Fibroblast of mammary gland (primary cell): Measurements from ENCODE around the gene ADAM19.

Experiments
- DNase-seq: peaks from one replicate; pipeline ENCODE4 v3.0.0-alpha.2; 2010; ENCODE audit warnings: low read depth
- H3K4me3 ChIP-seq: 2 replicates; pipeline ENCODE4 v1.5.1; 2011; ENCODE audit warnings: low read depth, mild to moderate bottlenecking, low read length, moderate library complexity; ENCODE audit not compliant: control insufficient read depth
- CTCF ChIP-seq: conservative IDR thresholded peaks from 2 replicates; pipeline ENCODE4 v1.5.1; 2011; ENCODE audit warnings: low read depth, low read length, inconsistent platforms; ENCODE audit not compliant: control insufficient read depth, insufficient read depth

Gene ADAM19

DNA sequence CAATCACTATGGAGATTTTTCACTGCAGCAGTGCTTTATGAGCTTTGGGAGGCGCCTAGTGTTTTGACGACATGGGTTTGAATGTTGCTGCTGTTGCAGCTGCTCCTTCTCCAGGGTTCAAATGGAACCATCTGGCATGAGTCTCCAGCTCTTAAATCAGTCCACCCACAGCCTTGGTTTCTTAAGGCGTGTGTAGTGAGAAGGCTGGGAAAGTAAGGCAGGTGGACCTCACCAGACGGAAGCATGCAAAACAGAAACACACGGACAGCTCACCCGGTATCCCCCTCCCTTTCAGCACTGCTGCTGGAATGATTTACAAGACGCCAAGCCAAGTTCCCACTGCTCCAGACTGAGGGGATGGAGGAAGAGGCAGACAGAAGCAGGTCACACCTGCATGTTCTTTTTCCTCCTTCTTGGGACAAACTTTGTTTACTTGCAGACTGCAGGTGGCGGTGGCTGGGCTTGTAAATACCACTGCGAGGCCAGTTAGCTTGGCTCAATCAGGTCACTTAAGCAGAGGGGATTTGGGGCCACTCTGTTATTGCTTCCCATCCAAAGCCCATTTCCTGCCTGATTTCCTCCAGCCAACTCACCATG is 47.4 kb downstream of the ADAM19 start:
- no peak for TF ChIP-seq CTCF
- peak; percentile 55 for DNase-seq

GRCh38 chr5:157524887-157525286 is 50.7 kb downstream of the ADAM19 start:
- DNase-seq, result no peak
- TF ChIP-seq CTCF, result no peak
- H3K4me3 ChIP-seq, result no peak overlapping the region

More for the DNA sequence above, 47.4 kb downstream of the ADAM19 start:
- H3K4me3 ChIP-seq, result no peak overlapping the region

DNA sequence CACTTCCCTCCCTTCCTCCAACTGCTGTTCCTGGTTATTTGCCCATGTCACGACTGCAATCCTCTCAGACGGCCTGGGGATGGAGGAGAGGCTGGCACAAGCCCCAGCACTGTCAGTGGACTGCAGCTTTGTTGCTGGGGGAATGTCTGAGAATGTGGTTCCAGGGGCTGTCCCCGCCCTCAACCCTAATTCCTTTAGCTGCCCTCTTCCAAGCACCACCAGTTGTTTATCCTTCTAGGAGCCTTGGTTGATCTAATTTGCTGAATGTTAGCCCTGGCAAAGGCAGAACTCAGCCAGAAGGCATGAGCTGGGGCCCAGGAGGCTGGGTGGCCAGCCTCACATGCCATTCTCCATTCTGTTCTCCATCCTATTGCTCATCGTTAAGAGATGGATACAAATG is 51.6 kb downstream of the ADAM19 start:
- DNase-seq, result no peak
- no peak for TF ChIP-seq CTCF
- no peak overlapping the region for H3K4me3 ChIP-seq

DNA sequence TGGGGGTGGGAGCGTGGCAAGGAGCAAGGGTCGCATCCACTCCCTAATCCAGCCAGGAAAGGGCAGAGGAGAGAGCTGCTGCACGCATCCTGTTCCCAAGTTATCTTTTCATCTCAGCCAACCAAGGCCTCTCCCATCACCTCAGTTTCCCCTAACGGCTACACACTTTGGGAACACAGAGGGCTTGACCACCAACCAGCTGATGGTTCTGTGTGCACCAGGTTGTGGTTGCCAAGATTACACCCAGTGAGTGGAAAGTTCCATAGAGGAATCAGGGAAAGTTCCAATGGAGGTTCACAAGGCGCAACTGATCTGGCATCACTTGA is 53.9 kb downstream of the ADAM19 start:
- TF ChIP-seq CTCF, result no peak
- H3K4me3 ChIP-seq, result no peak overlapping the region
- no peak for DNase-seq

DNA sequence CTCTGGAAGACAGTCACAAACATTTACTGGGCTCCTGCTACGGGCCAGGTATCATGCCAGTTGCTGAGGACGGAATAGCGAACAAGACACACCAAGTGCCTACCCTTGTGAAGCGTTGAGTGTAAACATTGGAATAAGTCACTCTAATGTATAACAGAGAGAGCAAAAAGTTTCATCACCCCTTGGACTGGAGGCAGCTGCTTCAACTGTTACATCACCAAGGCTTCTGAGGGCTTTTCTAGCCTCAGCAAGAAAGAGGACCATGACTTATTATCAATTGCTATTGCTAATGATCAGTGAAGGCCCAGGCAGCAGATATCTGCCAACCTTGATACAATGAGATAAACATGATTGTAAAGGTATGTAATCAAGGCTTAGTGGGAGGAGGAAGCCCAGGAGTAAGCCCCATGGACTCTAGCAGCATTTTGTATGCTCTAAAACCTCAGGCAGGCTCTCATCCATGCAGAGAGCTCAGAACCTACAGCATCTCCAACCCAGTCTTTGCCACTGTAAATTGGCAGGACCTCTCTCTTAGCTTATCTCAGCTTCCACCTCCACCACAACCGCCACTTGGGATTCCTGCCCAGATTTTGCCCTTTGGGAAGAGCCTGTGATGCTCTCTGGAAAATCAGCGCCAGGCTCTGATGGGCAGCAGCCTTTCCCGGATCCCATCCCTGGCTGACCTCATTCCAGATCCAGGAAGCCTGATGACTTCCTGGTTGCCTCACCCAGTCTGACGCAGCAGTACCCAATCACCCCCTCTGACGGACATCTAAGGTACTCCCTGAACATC is 54.5 kb downstream of the ADAM19 start:
- H3K4me3 ChIP-seq, result no peak overlapping the region
- TF ChIP-seq CTCF, result peak; percentile 20
- DNase-seq, result peak; percentile 73

DNA sequence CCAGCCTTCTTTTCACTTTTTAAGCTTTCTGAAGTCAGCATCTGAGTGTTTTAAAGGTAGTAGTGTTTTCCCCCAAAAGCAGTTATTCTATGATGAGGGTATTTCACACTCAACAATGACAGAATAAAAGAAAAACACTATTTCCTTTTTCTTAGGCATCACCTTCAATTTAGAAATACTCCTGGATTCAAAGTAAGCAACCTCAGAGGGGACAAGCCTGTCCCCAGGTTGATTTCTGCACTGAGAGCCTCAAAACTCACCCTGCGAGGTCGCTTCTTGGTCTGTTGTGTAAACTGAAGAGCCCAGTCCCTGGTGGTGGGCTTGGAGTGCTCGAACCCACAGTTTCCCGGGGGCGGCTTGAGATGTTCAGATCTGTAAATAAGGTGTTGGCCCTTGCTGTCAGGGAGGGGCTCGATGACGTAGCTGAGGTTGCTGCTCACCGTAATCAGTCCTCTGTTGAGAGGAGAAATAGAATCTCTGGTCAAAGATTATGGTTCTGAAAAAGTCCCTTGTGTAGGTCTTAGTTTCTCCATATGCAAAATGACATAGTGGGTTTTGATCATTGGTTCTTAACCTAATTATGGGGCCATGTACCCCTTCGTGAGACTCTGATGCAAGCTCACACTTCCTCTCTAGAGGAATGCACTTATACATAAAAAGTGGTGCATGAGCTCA is 55.9 kb downstream of the ADAM19 start:
- H3K4me3 ChIP-seq, result no peak overlapping the region
- DNase-seq, result no peak
- no peak for TF ChIP-seq CTCF
